Activated CD8-positive, alpha-beta T cell treated with anti-CD3 and anti-CD28 coated beads for 36 hours (primary cell): ENCODE measurements around the gene SRRM1. TPM values are rescaled to one million over a fixed set of nuclear protein-coding genes. Genes with fewer than 3 reads are reported as not detected.

ENCODE experiments used
- ATAC-seq: fragments of 200-7000 bp; cut with Tn5 transposase; one replicate; pipeline ENCODE4 v1.10.0; 2021; ENCODE audit warnings: mild to moderate bottlenecking, moderate library complexity
- CTCF ChIA-PET: fragments of 350-600 bp; sonication (Branson Sonifier 250); formaldehyde crosslinking; loops from one replicate; lab custom pipeline; 2021; ENCODE audit warnings: antibody characterized with exemption; lab: Charles Lee
- POLR2A ChIA-PET: fragments of 350-600 bp; sonication (Branson Sonifier 250); formaldehyde crosslinking; loops from one replicate; lab custom pipeline; 2021; ENCODE audit warnings: antibody characterized with exemption; lab: Charles Lee
- DNase-seq: peaks from one replicate; pipeline ENCODE4 v3.0.0-alpha.2; 2020
- H3K27ac Mint-ChIP-seq: one replicate; pipeline ENCODE4 v1.8.0; 2021; ENCODE audit warnings: mild to moderate bottlenecking, mixed read lengths
- H3K27me3 Mint-ChIP-seq: one replicate; pipeline ENCODE4 v1.8.0; 2021; ENCODE audit warnings: mixed read lengths
- H3K36me3 Mint-ChIP-seq: one replicate; pipeline ENCODE4 v1.8.0; 2021; ENCODE audit warnings: low read depth, mixed read lengths
- H3K4me1 Mint-ChIP-seq: one replicate; pipeline ENCODE4 v1.8.0; 2021; ENCODE audit warnings: low read depth, mixed read lengths
- H3K4me3 Mint-ChIP-seq: one replicate; pipeline ENCODE4 v1.8.0; 2021; ENCODE audit warnings: mild to moderate bottlenecking, moderate library complexity, mixed read lengths
- H3K9me3 Mint-ChIP-seq: one replicate; pipeline ENCODE4 v1.8.0; 2021; ENCODE audit warnings: mixed read lengths
- CTCF ChIP-seq: fragments of 200-600 bp; IDR thresholded peaks from one replicate; pipeline ENCODE4 v1.8.0; 2022; ENCODE audit warnings: antibody characterized with exemption, mild to moderate bottlenecking
- intact Hi-C: fragments of 100-400 bp; cut with micrococcal nuclease; formaldehyde crosslinking; loops from one replicate; pipeline ENCODE4 v1.10.0; 2022
- total RNA-seq, 2 experiments: library from RNA; stranded (reverse); gene quantifications; one replicate each; pipeline ENCODE4 v1.2.3, GENCODE V29; 2021

SRRM1 gene
- total RNA-seq, 2 experiments from 2014 or later, result 256 to 263 TPM

GRCh38 chr1:24600551-24600950 lies 42.6 kb upstream of the SRRM1 start:
- Mint-ChIP-seq H3K27me3 (peaks cover under 1% of the 10 kb centered on the region), H3K4me3 (no peak overlapping the region), H3K9me3 (no peaks in the 10 kb centered on the region), H3K27ac (no peak overlapping the region), H3K4me1 (no peaks in the 10 kb centered on the region), H3K36me3 (no peaks in the 10 kb centered on the region)
- ChIA-PET CTCF (no interaction called here), POLR2A (no interaction called here)
- intact Hi-C loops, result no loop called here
- ATAC-seq (no peak), DNase-seq (no peak)
- no peak for TF ChIP-seq CTCF

GRCh38 chr1:24605534-24606295 lies 37.4 kb upstream of the SRRM1 start:
- CTCF ChIA-PET, result interaction anchor here (1.6 kb wide), 1 partner anchor 18 kb away, joined by 5 read pairs; no protein-coding TSS in a partner anchor
- no peak for DNase-seq
- H3K9me3 Mint-ChIP-seq, result no peaks in the 10 kb centered on the region
- POLR2A ChIA-PET, result no interaction called here
- no peaks in the 10 kb centered on the region for H3K4me1 Mint-ChIP-seq
- no peaks in the 10 kb centered on the region for H3K36me3 Mint-ChIP-seq
- intact Hi-C loops, result no loop called here
- ATAC-seq, result no peak
- TF ChIP-seq CTCF, result no peak
- H3K4me3 Mint-ChIP-seq, result no peak overlapping the region
- peaks cover 2% of the 10 kb centered on the region for H3K27me3 Mint-ChIP-seq
- H3K27ac Mint-ChIP-seq, result no peak overlapping the region

- POLR2A ChIA-PET, result no interaction called here
- ATAC-seq (no peak), DNase-seq (no peak)
- no peaks in the 10 kb centered on the region for H3K9me3 Mint-ChIP-seq
- CTCF ChIA-PET, result interaction anchor here (1.6 kb wide), 1 partner anchor 19 kb away, joined by 5 read pairs; no protein-coding TSS in a partner anchor
- no peak overlapping the region for H3K4me3 Mint-ChIP-seq
- intact Hi-C loops, result no loop called here
- no peaks in the 10 kb centered on the region for H3K36me3 Mint-ChIP-seq
- H3K27ac Mint-ChIP-seq, result no peak overlapping the region
- H3K27me3 Mint-ChIP-seq, result peaks cover 2% of the 10 kb centered on the region
- no peak for TF ChIP-seq CTCF
- H3K4me1 Mint-ChIP-seq, result no peaks in the 10 kb centered on the region
These were observed 36.9 kb upstream of the SRRM1 start for GRCh38 chr1:24606296-24606605.

- Mint-ChIP-seq H3K4me3 (no peak overlapping the region), H3K9me3 (no peaks in the 10 kb centered on the region), H3K27ac (no peak overlapping the region), H3K27me3 (peaks cover 2% of the 10 kb centered on the region), H3K4me1 (no peaks in the 10 kb centered on the region), H3K36me3 (no peaks in the 10 kb centered on the region)
- no peak for TF ChIP-seq CTCF
- DNase-seq (no peak), ATAC-seq (no peak)
- ChIA-PET POLR2A (no interaction called here), CTCF (interaction anchor here (1.6 kb wide), 1 partner anchor 19 kb away, joined by 5 read pairs; no protein-coding TSS in a partner anchor)
- intact Hi-C loops, result no loop called here
These were observed 36.5 kb upstream of the SRRM1 start for GRCh38 chr1:24606621-24607020.

- peaks cover 2% of the 10 kb centered on the region for H3K27me3 Mint-ChIP-seq
- H3K36me3 Mint-ChIP-seq, result no peaks in the 10 kb centered on the region
- POLR2A ChIA-PET, result interaction anchor here (1.4 kb wide), 1 partner anchor 9 kb away, joined by 4 read pairs; no protein-coding TSS in a partner anchor
- CTCF ChIA-PET, result interaction anchor here (0.6 to 1.2 kb wide), 3 partner anchors 14 to 24 kb away, joined by 3 read pairs; no protein-coding TSS in a partner anchor
- H3K9me3 Mint-ChIP-seq, result no peaks in the 10 kb centered on the region
- H3K27ac Mint-ChIP-seq, result no peak overlapping the region
- DNase-seq (no peak), ATAC-seq (no peak)
- no peaks in the 10 kb centered on the region for H3K4me1 Mint-ChIP-seq
- no peak for TF ChIP-seq CTCF
- H3K4me3 Mint-ChIP-seq, result no peak overlapping the region
- intact Hi-C loops, result no loop called here
These were observed 33.1 kb upstream of the SRRM1 start for GRCh38 chr1:24609949-24610517.
